ENCODE results near the gene SCAF1.
A peak's percentile ranks its signal among the peaks of the same experiment; 100 is the strongest.

SCAF1 gene

DNA sequence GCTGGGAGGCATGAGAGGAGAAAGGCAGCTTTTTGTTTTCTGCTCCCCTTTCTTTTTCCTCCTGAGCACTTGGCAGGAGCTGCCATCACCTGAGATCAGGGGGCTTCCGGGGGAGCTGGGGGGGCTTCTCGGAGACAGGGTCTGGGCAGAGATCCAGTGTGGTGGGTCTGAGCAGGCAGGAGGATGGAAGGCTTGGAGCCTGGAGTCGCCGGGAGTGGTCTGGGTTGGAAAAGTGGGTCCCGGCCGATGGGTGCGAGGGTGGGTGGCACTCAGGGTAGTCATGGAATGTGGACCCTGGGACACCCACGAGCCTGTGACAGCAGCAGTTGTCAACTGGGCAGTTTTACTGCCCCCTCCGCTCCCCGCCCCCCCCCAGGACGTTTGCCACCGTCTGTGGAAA is 45.1 kb downstream of the SCAF1 start:
- DNase-seq (ENCODE audit: low read depth, low spot score), result no peak

DNA sequence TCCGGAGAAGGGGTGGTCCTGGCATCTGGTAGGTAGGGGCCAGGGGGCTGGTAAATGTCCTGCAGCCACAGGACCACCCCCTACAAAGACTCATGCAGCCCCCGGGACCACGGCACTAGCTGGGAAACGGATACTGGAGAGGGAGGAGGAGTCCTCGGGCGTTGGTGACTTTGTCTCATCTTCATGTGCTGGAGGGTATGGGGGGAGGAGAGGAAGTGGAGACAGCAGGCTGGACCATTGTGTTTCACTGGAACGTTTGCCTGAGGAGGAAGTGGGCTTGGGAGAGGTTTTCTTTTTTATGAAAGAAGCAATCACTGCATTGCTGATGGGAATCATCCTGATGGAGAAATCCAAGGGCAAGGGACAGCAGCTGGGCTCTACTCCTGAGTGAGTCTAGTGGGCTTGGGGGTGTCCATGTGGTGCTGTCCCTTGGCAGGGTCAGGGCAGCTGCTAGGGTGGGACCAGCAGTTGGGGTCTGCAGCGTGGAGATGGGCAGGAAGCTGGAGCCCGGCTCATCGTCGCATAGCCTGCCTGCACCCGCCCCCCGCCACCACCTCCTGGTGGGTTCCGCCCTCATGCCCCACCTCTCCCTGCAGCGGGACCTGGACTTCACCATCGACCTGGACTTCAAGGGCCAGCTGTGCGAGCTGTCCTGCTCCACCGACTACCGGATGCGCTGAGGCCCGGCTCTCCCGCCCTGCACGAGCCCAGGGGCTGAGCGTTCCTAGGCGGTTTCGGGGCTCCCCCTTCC is 45.7 kb downstream of the SCAF1 start:
- no peak for DNase-seq (ENCODE audit: low read depth, low spot score)

DNA sequence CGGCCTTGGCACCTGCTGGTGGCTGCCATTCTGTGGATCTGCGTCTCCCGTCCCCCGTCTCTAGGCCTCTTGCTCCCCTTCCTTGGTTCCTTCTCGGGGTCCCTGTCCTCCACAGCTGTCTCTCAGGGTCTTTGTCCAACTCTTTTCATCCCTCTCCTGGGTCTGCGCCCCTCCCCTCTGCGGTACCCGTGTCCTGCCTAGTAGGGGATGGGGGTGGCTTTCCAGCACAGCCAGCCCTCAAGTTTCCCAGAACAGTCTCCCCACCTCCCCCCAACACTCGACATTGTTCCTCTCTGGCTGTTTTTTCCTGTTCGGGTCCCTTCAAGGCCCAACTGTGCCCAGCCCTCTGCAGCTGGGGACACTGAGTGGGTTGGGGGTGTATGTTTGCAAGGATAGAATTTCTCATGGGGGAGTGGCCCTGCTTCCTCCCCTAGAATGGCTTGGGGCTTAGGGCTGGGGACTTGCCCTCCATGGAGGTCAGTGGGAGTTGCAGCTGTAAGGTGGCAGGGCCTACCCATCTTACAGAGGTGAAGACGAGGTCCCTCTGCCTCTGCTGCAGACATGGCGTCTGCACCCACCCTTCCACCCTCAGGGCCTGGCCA is 46.6 kb downstream of the SCAF1 start:
- DNase-seq (ENCODE audit: low read depth, low spot score), result no peak

DNA sequence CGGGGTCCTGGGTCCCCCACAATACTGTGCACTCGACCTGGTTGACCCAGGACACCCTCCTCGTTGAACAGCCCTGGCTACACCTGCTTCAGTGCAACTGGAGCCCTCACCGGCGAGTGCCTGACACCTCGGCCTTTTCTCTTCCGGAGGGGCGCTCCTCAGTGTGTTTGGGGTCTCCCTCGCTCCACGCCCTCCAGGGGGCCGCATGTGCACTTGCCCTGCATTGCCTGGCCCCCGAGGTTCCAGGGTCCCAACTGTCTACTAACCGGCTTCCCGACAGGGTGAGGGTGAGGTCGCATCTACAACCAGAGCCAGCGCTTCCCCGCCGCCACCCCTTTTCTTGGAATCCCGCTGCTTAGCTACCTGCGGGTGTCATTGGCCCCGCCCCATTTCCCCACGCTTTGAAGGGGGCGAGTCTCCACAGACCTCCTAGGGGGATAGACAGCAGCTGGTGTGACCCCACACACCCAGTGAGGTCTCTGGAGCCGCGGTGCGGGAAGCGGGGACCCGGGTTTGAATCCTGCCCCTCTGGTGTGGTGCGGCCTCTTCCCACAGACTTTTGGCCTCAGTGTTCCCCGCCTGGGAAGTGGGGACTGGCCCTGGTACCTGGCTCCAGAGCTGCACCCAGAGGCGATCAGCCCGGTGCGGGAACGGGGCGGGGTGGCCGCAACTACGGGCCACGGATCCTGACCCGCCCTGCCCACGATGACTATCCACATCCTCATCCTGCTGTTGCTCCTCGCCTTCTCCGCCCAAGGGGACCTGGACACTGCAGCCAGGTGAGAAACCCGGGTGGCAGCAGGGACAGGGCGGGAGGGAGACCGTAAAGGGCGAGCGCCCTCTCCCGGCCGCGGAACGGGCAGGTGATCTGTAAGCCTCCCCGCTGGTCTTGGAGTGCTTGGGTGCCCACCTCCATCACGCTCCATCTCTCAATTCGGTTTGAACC is 47.4 kb downstream of the SCAF1 start, which contains the start of gene ADM5:
Gene ADM5, plus strand, starts transcription at position 462 of the 946 bp plus-strand sequence. Its CDS starts 244 bp downstream, at position 706.
- peak; percentile 20 for DNase-seq (ENCODE audit: low read depth, low spot score)

DNA sequence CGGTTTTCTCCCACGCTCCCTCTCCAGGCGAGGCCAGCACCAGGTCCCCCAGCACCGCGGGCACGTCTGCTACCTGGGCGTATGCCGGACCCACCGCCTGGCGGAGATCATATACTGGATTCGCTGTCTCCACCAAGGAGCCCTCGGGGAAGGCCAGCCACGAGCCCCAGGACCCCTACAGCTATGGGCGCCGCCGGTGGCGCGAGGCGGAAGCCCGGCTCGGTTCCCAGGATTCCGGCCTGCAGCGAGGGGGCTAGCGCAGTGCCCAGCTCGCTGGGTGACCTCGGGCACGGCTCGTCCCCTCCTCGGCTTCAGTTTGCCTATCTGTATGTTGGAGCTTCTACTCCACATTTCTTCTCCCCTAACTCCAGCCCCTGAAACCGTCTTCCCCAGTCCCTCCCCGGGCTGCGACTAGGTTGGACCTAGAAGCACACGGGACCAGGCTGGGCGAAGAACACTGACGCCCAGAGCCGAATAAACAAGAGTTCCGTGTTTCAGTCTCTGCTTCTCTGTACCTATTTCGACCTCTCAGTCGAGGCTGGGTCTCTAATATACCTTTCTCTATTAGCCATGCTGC is 48.2 kb downstream of the SCAF1 start:
- peak; percentile 20 for DNase-seq (ENCODE audit: low read depth, low spot score)

DNA sequence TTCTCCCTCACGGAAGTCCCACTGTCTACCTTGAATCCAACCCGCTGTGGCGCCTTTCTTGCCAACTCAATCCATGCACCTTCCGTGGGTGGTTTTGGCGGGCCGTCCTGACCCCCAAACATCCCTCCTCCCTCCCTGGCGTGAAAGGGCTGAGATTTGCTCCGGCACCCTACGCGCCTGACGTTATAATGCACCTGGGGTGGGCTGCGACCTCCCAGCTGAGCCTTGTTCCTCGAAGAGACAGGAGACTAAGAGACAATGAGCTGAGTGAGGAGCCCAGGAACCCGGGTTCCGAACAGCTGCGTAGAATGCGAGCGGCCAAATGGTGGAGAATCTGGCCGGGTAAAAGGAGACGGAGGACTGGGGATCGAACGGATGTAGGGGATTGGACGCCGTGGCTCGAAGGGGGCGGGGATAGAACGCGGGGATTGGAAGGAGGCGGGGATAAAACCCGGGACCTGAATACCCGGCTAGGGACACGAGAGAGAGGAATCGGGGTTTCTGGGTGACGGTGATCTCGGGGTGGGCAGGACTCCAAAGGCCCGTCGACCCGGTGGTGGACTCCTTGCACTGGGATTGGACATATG is 48.7 kb downstream of the SCAF1 start, which contains the start of gene CPT1C:
Gene CPT1C, plus strand, starts transcription at position 461 of the 587 bp plus-strand sequence. CDS start 1,137 bp downstream, outside the sequence.
- peak; percentile 75 for DNase-seq (ENCODE audit: low read depth, low spot score)

DNA sequence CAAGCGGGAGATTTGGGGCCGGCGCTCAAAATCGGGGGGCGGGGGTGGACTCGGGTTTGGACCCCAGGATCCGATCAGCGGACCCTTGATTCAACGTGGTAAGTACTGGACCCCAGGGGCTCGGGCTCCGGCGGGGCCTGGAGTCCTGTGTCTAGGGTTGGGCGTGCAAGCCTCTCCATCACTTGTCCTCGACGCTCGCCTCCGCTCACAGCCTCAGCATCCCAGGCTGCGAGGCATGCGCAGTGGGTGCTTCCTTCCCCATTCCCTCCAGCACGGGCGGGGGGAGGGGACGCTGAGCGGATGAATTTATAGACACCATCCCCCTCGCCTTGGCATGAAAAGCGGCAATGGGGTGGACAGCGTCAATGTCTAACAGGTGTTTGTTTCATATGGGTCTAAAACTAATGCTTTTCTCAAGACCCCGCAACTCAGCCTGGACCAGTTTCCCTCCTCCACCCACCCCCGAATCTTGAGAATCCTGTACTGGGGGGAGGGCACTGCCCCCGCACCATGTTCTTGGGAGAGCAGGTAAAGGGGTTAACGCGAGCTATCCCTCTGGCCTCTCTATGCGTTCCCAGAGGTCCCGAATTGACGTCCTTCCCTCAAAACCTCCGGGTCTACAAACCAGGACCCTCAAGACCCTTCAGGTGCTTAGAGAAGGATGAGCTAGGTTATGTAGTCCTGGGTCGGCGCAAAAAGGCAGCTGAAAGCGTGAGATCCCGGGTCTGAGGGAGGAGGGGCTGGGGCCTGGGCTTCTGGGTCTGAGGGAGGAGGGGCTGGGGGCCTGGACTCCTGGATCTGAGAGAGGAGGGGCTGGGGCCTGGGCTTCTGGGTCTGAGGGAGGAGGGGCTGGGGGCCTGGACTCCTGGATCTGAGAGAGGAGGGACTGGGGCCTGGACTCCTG is 49.5 kb downstream of the SCAF1 start:
- peak; percentile 81 for DNase-seq (ENCODE audit: low read depth, low spot score)

DNA sequence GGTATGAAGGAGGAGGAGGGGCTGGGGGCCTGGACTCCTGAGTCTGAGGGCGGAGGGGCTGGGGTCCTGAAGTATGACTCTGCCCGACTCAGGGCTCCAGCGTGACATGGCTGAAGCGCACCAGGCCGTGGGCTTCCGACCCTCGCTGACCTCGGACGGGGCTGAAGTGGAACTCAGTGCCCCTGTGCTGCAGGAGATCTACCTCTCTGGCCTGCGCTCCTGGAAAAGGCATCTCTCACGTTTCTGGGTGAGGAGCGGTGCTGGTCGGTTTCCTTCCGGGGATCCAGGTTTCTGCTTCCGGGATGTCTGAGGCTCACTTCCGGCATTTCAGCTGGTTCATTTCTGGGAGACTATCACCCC is 50.1 kb downstream of the SCAF1 start:
- DNase-seq (ENCODE audit: low read depth, low spot score), result no peak

DNA sequence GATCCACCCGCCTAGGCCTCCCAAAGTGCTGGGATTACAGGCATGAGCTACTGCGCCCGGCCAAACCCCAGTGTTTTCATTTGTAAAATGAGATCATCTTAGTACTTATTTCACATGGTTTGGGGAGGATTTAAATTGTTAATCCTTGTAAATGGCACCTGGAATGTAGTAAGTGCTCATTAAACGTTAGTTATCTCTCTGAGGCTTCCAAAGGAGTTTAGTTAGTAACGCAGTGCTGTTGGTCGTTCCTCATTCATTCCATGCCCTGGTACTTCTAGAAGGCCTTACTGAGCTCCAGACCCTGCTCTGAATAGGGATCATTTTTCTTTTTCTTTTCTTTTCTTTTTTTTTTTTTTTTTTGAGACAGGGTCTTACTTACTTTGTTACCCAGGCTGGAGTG is 54.1 kb downstream of the SCAF1 start:
- no peak for DNase-seq (ENCODE audit: low read depth, low spot score)

DNA sequence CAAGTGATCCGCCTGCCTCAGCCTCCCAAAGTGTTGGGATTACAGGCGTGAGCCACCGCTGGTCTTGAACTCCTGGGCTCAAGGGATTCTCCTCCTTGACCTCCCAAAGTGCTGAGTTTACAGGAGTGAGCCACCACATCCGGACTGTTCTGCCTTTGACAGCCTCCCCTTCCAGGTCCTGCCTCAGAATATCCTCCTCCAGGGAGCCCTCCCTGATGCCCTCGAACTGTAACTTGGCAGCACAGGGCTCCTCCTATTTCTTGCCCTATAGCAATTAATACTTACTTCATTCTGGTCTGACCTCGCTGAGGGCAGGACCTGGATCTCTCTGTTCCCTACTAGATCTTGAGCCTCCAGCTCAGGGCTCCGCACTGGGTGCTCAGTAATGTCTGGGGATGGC is 54.9 kb downstream of the SCAF1 start:
- no peak for DNase-seq (ENCODE audit: low read depth, low spot score)

DNA sequence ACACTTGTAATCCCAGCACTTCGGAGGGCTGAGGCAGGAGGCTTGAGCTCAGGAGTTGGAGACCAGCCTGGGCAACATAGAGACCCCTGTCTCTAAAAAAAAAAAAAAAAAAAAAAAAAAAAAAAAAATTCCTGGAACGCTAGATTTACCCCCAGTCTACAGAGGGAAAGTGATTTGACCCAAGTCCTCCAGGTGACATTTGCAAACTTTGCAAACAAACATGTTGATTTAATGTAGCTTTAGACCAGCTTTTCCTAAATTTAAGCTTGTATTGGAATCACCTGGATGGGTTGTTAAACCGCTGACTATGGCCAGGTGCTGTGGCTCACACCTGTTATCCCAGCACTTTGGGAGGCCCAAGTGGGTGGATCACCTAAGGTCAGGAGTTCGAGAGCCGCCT is 57.4 kb downstream of the SCAF1 start:
- DNase-seq (ENCODE audit: low read depth, low spot score), result no peak

DNA sequence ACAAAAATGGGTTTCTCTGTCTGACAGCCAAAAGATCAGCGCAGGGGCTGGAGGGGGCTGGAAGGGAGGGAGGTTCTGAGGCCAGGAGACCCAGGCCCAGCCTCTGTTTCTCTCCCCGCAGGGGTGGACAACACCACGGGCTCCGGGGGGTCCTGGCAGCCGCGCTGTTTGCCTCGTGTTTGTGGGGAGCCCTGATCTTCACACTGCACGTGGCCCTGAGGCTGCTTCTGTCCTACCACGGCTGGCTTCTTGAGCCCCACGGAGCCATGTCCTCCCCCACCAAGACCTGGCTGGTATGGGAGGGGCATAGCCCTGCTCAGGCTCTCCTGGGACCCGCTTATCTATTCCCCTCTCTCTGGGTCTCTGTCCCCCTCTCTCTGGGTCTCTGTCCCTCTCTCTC is 58.6 kb downstream of the SCAF1 start:
- no peak for DNase-seq (ENCODE audit: low read depth, low spot score)

DNA sequence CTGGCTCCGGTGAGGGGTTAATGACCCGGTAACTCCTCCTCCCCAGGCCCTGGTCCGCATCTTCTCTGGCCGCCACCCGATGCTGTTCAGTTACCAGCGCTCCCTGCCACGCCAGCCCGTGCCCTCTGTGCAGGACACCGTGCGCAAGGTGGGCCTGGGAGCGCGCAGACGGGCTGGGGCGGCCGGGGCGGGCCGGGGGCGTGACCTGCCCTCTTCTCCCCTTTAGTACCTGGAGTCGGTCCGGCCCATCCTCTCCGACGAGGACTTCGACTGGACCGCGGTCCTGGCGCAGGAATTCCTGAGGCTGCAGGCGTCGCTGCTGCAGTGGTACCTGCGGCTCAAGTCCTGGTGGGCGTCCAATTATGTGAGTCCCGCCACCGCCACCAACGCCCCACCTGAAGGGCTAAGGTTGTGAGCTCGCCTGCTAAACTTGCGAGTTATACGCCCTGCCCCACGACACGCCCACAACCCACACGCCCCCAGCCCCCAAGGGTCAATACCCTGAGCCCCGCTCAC is 59.3 kb downstream of the SCAF1 start:
- peak; percentile 75 for DNase-seq (ENCODE audit: low read depth, low spot score)

DNA sequence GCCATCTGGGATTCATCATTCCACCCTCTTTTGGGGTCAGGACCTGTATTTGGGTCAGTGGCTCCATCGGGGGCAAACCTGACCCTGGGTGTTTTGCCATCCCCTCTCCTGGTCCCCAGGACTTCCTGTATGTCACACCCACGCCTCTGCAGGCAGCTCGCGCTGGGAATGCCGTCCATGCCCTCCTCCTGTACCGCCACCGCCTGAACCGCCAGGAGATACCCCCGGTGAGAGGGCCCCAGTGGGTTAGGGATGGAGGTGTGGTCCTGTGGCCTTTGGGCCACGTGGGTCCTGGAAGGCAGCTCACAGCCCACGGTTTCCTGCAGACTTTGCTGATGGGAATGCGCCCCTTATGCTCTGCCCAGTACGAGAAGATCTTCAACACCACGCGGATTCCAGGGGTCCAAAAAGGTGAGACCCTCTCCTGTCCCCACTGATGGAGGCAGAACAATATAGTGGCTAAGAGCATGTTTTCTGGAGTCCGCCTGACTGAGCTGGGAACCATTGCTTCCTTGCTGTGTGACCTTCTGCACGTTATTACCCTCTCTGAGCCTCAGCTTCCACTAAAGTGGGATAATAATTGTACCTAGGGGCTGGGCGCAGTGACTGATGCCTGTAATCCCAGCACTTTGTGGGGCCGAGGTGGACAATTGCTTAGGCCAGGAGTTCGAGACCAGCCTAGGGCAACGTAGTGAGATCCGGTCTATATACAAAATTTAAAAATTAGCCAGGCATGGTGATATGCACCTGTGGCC is 63.1 kb downstream of the SCAF1 start:
- DNase-seq (ENCODE audit: low read depth, low spot score), result no peak

DNA sequence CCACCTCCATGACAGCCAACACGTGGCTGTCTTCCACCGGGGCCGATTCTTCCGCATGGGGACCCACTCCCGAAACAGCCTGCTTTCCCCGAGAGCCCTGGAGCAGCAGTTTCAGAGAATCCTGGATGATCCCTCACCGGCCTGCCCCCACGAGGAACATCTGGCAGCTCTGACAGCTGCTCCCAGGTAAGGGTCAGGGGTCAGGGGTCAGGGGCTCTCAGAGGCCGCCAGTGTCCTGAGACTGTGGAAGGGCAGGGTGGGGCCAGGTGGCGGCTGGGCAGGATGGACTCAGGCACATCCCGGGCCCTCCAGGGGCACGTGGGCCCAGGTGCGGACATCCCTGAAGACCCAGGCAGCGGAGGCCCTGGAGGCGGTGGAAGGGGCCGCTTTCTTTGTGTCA is 63.9 kb downstream of the SCAF1 start:
- DNase-seq (ENCODE audit: low read depth, low spot score), result no peak
